Left renal cortex interstitium (tissue), 4 donors: ENCODE measurements around the gene RTTN. TPM values are rescaled to one million over a fixed set of nuclear protein-coding genes. Genes with fewer than 3 reads are reported as not detected.
"Not testable (repeated sequence)": the region's sequence is repeated elsewhere in the genome, so short reads cannot be mapped to it uniquely, and the experiment has no call there.

Source experiments
- DNase-seq, 4 donors: peaks; one replicate each; pipeline ENCODE4 v3.0.0-alpha.2; 2013; ENCODE audit warnings: low read depth in 4 of 4, low spot score in 2 of 4, missing footprints in 1 of 4
- polyA plus RNA-seq, 4 donors: library from polyadenylated mRNA; unstranded; fragments of 120-200 nt; gene quantifications; one replicate each; pipeline ENCODE4 v1.2.1, GENCODE V29; 2013; ENCODE audit not compliant: insufficient read length in 4 of 4

Gene RTTN
- polyA plus RNA-seq, 4 donors, result 14.9 to 21.3 (median 18.7) TPM

- no peak for DNase-seq
Observed at GRCh38 chr18:69995774-69996173, 209.7 kb downstream of the RTTN start.

DNA sequence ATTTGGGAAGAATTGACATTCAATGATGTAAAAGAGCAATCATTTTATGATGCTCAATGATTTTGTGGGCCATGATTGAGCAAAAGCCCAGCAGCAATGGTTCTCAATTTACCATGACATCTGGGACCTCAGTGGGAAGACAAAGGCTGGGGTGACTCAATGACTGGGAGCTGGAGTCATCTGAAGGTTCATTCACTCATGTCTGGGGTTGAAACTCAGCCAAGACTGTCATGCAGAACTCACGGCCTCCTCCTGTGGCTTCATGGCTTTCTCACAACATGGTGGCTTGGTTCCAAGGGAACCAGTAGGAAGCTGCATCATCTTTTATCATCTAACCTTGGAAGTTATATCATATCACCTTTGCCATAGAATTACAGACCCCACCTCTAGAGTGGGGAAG lies 212.7 kb downstream of the RTTN start:
- no peak for DNase-seq

DNA sequence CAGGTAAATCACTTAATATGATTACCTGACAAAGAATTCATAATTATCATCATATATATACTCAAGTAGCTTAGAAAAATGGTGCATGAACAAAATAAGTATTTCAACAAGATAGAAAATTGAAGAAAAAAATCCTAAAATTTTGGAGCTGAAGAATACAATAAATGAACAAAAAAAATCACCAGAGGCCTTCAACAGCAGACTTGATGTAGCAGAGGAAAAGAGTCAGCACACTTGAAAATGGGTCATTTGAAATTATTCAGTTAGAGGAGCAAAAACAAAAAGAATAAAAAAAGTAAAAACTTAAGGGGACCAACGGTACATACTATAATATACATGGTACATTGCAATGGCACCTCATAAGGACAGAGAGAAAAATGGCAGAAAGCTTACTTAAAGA lies 217.6 kb downstream of the RTTN start:
- DNase-seq, result no peak

GRCh38 chr18:69985239-69985638 lies 220.2 kb downstream of the RTTN start:
- no peak for DNase-seq

GRCh38 chr18:69982417-69982816 lies 223.1 kb downstream of the RTTN start:
- no peak for DNase-seq

- no peak for DNase-seq
Observed at GRCh38 chr18:69981948-69982347, 223.5 kb downstream of the RTTN start.

GRCh38 chr18:69980982-69981804 lies 224.3 kb downstream of the RTTN start:
- DNase-seq, result no peak

DNA sequence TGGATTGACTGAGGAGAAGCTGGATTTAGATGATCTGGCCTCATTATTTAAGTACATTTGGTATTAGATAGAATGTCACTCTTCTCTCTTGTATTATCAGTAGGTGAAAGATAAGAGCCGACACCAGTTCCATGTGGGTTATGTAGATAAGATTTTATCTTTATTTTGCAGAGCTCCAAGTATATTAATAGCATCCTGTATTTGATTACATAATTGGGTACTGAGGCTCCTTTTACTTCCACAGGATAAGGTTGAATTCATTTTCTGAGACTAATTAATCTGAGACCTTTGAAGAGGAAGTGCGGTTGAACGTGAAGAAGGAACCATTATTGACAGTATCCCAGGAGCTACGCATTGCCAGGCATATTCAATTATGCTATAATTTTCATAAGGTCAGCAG lies 225.0 kb downstream of the RTTN start:
- no peak for DNase-seq

DNA sequence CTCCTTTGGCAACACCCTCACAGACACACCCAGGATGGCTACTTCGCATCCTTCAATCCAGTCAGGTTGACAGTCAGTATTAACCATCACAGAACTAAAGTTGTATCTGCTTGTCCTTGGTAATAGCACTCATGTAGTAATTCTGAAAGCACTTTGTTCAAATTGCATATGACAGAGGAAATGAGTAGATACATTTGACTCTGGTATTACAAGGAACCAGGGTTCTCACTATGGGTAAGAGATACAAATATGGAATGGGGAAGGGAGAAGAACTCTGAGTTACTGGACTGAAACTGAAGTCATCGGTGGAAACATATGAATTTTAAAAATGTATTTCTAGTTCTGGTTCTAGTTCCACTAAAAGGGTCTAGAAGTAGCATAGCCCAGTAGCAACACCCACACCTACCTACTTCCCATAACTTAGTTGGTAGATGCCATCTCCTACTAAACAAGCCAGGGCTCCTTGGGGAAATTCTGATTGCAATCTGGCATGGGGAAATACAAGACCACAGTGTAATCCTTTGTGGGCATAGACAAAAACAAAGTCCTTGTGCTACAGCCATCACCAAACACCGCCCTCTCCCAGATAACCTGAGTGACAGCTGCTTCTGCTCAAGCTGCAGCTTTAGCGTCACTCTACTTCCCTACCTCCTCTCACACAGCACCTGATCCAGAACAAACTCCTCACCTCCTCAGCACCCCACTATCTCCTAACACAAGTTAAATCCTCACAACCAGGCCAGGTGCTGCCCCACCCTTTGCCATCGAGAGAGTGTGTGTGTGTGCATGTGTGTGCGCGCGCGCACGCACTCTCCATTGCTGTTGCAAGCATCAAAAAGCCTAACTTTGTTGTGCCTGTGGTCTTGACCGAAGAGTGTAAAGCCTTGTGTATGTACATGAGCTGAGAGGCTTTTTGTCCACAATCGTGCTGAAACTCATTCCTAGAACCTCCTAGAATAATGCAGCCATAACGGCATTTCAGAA lies 226.5 kb downstream of the RTTN start:
- no peak for DNase-seq

- not testable (repeated sequence) for DNase-seq
Observed at GRCh38 chr18:69975294-69975693, 230.2 kb downstream of the RTTN start.

DNA sequence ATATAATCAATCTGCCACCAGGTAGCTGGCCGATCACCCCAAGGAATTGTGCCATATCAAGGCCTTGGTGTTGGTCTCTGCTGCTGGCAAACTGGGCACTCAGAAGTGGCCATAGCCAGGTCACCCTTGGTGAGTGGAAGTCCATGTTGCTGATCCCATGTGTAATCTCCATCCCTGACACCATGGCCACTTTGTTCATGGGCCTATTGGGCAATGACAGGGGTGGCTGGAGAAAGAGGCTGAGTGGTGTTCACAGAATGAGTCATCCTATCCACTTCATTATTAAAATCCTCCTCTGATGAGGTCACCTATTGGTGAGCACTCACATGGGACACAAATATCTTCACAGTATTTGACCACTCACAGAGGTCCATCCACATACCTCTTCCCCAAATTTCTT lies 231.1 kb downstream of the RTTN start:
- no peak for DNase-seq

GRCh38 chr18:69969491-69969890 lies 236.0 kb downstream of the RTTN start:
- no peak for DNase-seq

GRCh38 chr18:69968039-69968438 lies 237.4 kb downstream of the RTTN start:
- no peak for DNase-seq

DNA sequence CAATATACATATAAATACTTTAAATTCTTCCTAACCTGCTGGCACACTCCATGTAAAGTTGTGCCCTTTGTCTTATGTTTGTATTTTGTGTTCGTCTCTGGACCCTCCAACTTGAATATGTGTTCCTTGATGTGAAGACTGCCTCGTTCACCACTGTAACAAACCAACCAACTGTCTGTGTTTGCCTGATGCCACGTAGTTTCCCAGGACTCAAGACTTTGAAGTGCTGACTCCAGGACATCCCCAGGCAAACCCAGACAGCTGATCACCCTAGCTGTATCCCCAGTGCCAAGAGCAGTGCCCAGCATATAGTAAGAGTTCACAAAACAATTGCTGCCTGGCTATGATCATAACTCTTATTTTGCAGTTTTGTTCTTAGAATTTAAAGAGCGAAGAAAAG lies 242.3 kb downstream of the RTTN start:
- DNase-seq, result no peak

- no peak for DNase-seq
Observed at GRCh38 chr18:69961718-69962117, 243.8 kb downstream of the RTTN start.

GRCh38 chr18:69958422-69958821 lies 247.1 kb downstream of the RTTN start:
- no peak for DNase-seq

GRCh38 chr18:69957747-69958146 lies 247.7 kb downstream of the RTTN start:
- DNase-seq, result no peak

DNA sequence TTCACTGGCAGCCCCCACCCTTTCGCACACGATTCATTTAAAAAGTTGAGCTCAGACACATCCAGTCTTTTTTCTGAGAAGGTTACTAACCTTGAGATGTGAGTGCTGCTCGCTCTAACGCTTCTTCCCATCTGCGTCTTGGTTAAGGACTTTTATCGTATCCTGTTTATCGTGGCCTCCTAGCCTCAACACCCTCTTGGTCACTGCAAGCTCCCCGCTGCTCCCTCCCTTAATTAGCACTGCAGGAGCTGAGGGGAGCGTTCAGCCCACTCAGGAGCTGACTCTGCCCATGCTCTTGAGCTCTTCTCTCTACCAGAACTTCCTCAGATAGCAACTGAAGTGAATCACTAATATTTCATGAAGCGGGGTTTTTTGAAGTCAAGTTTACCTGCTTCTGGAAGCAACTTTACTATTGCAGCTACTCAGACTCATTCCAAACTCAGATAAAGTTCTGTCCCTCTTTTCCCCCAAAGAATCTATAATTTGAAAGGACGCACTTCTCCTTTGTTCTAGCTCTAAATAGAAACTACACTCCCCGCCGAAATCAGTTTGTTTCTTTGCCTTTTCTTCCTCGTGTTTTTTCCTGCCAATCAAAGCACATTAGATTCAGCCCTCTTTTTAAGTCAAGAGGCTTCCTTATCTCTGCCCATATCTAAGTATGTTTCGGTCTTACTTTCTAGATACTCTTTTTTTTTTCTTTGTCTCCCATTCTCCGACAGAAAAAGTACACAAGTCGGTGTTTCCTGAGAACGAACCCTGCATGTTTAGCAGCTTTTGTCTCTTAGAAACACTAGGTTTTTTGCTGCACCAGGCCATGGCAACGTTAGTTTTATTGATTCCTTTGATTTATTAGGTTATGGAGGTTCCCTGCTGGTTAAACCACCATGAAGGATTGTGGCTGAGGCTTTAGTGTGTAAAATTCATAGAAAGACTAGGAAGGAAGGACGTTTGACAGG lies 248.5 kb downstream of the RTTN start:
- no peak for DNase-seq

- peak in 3 of 4 donors; percentile 8 to 25 (median 25) for DNase-seq
Observed at GRCh38 chr18:69956057-69956456, 249.4 kb downstream of the RTTN start.

- peak in 3 of 4 donors; percentile 25 to 31 (median 31) for DNase-seq
Observed at GRCh38 chr18:69954719-69955480, 250.6 kb downstream of the RTTN start.
